T47D (cell line): ENCODE results near the gene FBLN1.
"Not testable (repeated sequence)": the region's sequence is repeated elsewhere in the genome, so short reads cannot be mapped to it uniquely, and the experiment has no call there.

Source experiments
- DNase-seq, 2 experiments: peaks; one replicate each; pipeline versions ENCODE4 v3.0.0 to v3.0.0-alpha.2; 2011 to 2012; ENCODE audit warnings: low read depth in 1 of 2, low spot score in 1 of 2
- JUND ChIP-seq: IDR thresholded peaks from 2 replicates; pipeline ENCODE4 v1.6.1; 2012; ENCODE audit warnings: low read depth
- in situ Hi-C: cut with HindIII; loops from 2 replicates; pipeline ENCODE4 v1.10.0; 2016; ENCODE audit warnings: low sequenced_read_pairs, low pct_unique_long_range_greater_than_20kb

Gene FBLN1

DNA sequence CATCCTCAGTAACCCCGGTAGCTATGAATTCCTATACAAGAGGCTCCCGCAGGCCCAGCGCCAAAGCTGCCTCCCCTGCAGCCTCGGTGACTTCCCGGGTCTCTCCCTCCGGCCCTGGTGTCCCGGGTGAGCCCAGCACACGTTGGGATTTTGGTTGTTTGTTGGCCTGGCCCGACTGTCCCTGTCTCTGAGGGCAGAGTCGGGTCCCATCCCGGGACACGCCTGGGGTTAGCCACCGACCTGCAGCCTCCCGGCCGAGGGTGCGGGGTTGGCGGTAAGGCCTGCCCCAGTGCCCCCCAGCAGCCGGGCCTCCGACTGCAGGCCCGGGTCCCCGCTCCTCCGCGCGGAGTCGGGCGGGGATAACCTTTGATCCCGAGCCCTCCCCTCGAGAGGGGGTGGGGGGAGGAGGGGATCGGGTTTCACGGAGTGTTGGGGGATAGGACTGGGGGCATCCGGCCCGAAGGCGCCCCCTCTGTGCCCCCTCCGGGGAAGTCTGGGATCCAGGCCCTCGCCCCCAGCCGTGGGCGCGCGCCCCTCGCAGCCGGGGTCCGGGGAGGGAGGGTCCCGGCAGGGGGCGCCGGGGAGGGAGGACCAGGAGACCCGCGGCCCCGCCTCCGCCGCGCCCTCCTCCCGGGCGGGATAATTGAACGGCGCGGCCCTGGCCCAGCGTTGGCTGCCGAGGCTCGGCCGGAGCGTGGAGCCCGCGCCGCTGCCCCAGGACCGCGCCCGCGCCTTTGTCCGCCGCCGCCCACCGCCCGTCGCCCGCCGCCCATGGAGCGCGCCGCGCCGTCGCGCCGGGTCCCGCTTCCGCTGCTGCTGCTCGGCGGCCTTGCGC is at the start of gene FBLN1:
Gene FBLN1 (plus strand): TSS at position 669 of the 835 bp plus-strand sequence. CDS start 103 bp downstream, at position 772.
- in situ Hi-C loops: no loop called here
- no peak for DNase-seq
- TF ChIP-seq JUND: no peak

- in situ Hi-C loops: no loop called here
- no peak for TF ChIP-seq JUND
- DNase-seq: no peak
These were observed 48.9 kb upstream of the FBLN1 start for GRCh38 chr22:45453764-45454163.

DNA sequence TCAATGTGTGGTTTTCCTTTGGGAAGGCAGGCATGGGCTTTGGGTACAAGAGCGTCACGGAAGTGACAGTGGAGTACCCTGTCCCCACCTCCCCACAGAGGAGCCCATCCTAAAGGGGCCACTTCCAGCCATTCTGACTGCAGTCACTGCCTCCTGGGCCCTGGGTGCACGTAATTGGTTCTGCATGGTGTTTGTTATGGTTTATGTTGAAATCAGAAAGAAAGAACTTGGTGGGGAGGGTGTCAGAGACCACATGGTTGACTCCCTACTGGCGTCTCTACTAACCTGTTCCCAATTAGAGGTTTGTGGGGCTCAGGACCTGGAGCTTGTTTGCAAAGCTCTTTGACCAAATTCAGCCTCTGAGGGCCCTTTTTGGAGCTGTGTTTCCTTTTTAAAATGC is 48.4 kb upstream of the FBLN1 start:
- in situ Hi-C loops: no loop called here
- no peak for DNase-seq
- TF ChIP-seq JUND: no peak

DNA sequence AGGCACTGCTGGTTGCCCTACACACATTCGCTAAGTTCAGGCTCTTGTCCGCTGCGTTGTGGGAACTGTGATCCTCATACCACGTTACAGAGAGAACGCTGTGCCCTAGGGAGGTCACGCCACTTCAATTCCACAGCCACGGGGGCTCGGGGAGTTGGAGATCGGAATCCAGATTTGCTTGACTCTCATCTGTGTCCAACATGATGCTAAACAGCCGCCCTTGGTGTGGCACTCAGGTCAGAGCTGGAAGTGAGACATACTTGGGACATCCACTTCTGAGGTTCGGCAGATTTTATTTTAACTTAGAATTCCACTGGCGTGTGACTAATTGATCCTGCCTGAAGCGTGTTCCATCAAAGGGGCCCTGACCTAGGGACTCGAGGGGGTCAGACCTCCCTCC is 47.5 kb upstream of the FBLN1 start:
- in situ Hi-C loops: no loop called here
- no peak for TF ChIP-seq JUND
- no peak for DNase-seq

DNA sequence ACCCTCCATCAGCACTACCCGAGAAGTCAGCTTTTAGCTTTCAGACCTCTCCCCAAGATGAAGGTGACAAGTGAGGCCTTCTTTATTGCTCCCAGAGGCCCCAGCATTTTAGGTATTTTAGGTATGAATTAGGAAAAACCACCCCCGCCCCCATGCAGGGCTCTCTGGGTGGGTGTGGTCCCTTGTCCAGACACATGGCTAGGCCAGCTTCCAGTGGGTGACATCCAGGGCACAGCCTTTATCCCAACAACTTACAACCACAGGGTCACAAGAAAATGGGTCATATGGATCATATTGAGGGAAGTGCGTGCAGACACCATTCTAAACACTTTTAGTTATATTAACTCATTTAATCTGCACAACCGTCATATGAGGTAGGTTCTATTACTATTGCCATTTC is 47.1 kb upstream of the FBLN1 start:
- no peak for TF ChIP-seq JUND
- in situ Hi-C loops: no loop called here
- no peak for DNase-seq

DNA sequence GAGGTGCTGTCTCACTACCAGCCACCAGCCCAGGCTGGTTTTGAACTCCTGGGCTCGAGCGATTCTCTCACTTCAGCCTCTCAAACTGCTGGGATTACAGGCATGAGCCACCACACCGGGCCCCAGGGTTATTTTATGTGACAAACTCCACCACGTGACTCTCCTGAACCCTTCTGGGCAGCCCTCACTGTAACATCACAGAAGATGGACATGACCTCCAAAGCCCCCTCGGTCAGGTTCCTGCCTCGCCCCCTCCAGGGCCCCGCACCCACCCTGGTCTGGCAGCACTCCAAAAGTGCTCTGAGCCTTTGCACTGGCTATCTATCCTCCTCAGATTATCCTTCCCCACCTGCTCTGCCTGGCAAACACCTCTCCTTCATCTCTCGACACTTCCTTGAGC is 45.9 kb upstream of the FBLN1 start:
- DNase-seq: no peak
- no peak for TF ChIP-seq JUND
- in situ Hi-C loops: no loop called here

- no peak for DNase-seq
- TF ChIP-seq JUND: no peak
- in situ Hi-C loops: no loop called here
These were observed 44.2 kb upstream of the FBLN1 start for GRCh38 chr22:45458532-45458931.

DNA sequence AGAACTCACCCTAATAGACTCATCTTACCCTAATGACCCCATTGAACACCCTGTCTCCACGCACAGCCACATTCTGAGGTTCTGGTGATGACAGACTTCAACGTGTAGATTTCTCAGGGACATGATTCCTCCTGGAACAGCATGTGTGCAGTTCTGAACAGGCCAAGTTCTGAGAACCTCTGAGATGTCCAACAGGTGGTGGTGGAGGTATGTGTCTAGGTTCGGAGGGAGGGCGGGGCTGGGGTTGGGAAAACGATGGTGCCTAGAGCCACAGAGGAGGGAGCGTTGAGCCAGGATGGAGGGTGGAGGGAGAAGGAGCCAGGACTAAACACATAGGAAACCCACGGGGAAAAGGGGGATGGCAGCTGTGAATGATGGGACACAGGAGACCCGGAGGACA is 43.4 kb upstream of the FBLN1 start:
- TF ChIP-seq JUND: no peak
- DNase-seq: no peak
- in situ Hi-C loops: no loop called here

DNA sequence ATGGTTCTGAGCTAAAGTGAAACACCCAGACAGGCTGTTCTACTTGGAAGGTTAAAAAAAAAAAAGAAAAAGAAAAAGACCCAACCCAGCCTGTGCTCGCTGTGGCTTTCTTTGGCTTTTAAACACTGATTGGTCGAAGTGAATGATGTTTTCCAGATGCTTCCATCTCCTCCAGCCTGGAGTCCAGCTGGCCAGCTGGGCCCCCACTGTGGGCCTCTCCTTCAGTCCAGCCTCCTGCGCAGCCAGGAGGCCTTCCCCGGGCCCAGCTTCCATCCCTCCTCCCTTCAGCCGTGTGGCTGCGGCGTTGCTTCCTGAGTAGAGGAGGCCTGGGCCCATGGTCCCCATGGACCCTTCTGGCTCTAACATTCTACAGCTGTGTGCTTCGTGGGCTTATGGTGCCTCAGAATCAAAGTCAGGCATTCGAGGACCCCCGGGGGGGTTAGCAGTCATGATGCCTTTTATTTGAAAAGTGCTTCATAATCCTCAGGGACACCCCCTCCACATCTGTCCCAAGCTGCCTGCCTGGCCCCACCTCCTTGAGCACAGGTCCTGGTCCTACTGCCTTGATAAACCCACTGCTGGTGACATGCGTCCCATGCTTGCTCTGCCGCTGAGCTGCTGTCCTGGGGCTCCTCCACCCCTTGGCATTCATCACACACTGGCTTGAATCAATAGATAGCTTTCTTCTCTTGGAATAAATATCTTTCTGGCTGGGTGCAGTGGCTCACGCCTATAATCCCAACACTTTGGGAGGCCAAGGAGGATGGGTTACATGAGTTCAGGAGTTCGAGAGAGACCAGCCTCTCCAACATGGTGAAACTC is 42.2 kb upstream of the FBLN1 start:
- in situ Hi-C loops: no loop called here
- TF ChIP-seq JUND: no peak

GRCh38 chr22:45462034-45462655 is 40.5 kb upstream of the FBLN1 start:
- DNase-seq: no peak
- in situ Hi-C loops: no loop called here
- TF ChIP-seq JUND: no peak

More for the DNA sequence above, 42.2 kb upstream of the FBLN1 start:
- no peak for DNase-seq

GRCh38 chr22:45463691-45464090 is 39.0 kb upstream of the FBLN1 start:
- in situ Hi-C loops, DNase-seq: not testable (repeated sequence)

GRCh38 chr22:45465633-45466032 is 37.0 kb upstream of the FBLN1 start:
- in situ Hi-C loops: no loop called here
- no peak for TF ChIP-seq JUND
- no peak for DNase-seq

GRCh38 chr22:45468872-45469271 is 33.8 kb upstream of the FBLN1 start:
- DNase-seq: no peak
- TF ChIP-seq JUND: no peak
- in situ Hi-C loops: no loop called here
